ENCODE results near the gene HDGFL3. TPM values are rescaled to one million over a fixed set of nuclear protein-coding genes. Genes with fewer than 3 reads are reported as not detected.
"Not testable (repeated sequence)": the region's sequence is repeated elsewhere in the genome, so short reads cannot be mapped to it uniquely, and the experiment has no call there.

The HDGFL3 gene
- total RNA-seq, 2 experiments from 2014 or later: 26.6 to 29.0 TPM

GRCh38 chr15:83178869-83179325 lies 28.7 kb downstream of the HDGFL3 start:
- Mint-ChIP-seq H3K27me3 (peaks cover 23% of the 10 kb centered on the region), H3K9me3 (no peaks in the 10 kb centered on the region), H3K27ac (no peak overlapping the region), H3K4me1 (peaks cover 3% of the 10 kb centered on the region), H3K4me3 (no peak overlapping the region), H3K36me3 (peaks cover 4% of the 10 kb centered on the region)
- DNase-seq (no peak), ATAC-seq (ENCODE audit: low read depth) (no peak)
- POLR2A ChIA-PET: no interaction called here

- Mint-ChIP-seq H3K27ac (no peak overlapping the region), H3K4me3 (no peak overlapping the region), H3K9me3 (no peaks in the 10 kb centered on the region), H3K36me3 (peaks cover 5% of the 10 kb centered on the region), H3K27me3 (peaks cover 26% of the 10 kb centered on the region), H3K4me1 (peaks cover 3% of the 10 kb centered on the region)
- DNase-seq: no peak
- POLR2A ChIA-PET: no interaction called here
- no peak for ATAC-seq (ENCODE audit: low read depth)
Observed at GRCh38 chr15:83178390-83178789, 29.2 kb downstream of the HDGFL3 start.

GRCh38 chr15:83174891-83175290 lies 32.7 kb downstream of the HDGFL3 start:
- no peaks in the 10 kb centered on the region for H3K9me3 Mint-ChIP-seq
- H3K27me3 Mint-ChIP-seq: peaks cover 23% of the 10 kb centered on the region
- peaks cover 6% of the 10 kb centered on the region for H3K4me1 Mint-ChIP-seq
- H3K27ac Mint-ChIP-seq: no peak overlapping the region
- DNase-seq (no peak), ATAC-seq (ENCODE audit: low read depth) (no peak)
- no peak overlapping the region for H3K4me3 Mint-ChIP-seq
- peaks cover 10% of the 10 kb centered on the region for H3K36me3 Mint-ChIP-seq
- POLR2A ChIA-PET: interaction anchor here (0.6 kb wide), 1 partner anchor 108 kb away, joined by 3 read pairs; no protein-coding TSS in a partner anchor

GRCh38 chr15:83170474-83171165 lies 37.0 kb downstream of the HDGFL3 start:
- no peak overlapping the region for H3K27ac Mint-ChIP-seq
- H3K36me3 Mint-ChIP-seq: peaks cover 31% of the 10 kb centered on the region
- H3K4me1 Mint-ChIP-seq: peaks cover 11% of the 10 kb centered on the region
- no peak overlapping the region for H3K4me3 Mint-ChIP-seq
- H3K9me3 Mint-ChIP-seq: peaks cover 10% of the 10 kb centered on the region
- ATAC-seq (ENCODE audit: low read depth): no peak
- peaks cover 22% of the 10 kb centered on the region for H3K27me3 Mint-ChIP-seq
- no peak for DNase-seq
- POLR2A ChIA-PET: no interaction called here

GRCh38 chr15:83169576-83169975 lies 38.0 kb downstream of the HDGFL3 start:
- Mint-ChIP-seq H3K9me3 (peaks cover 10% of the 10 kb centered on the region), H3K27me3 (peaks cover 20% of the 10 kb centered on the region), H3K4me1 (peaks cover 18% of the 10 kb centered on the region), H3K36me3 (peaks cover 31% of the 10 kb centered on the region)
- H3K27ac Mint-ChIP-seq; H3K4me3 Mint-ChIP-seq; ATAC-seq (ENCODE audit: low read depth); DNase-seq; POLR2A ChIA-PET: not testable (repeated sequence)

- POLR2A ChIA-PET: no interaction called here
- H3K27me3 Mint-ChIP-seq: peaks cover 11% of the 10 kb centered on the region
- DNase-seq (no peak), ATAC-seq (ENCODE audit: low read depth) (no peak)
- H3K27ac Mint-ChIP-seq: peak overlapping the region; percentile 14
- peaks cover 30% of the 10 kb centered on the region for H3K4me1 Mint-ChIP-seq
- H3K36me3 Mint-ChIP-seq: peaks cover 31% of the 10 kb centered on the region
- H3K9me3 Mint-ChIP-seq: peaks cover 10% of the 10 kb centered on the region
- no peak overlapping the region for H3K4me3 Mint-ChIP-seq
Observed at GRCh38 chr15:83166830-83167229, 40.8 kb downstream of the HDGFL3 start.

GRCh38 chr15:83166218-83166617 lies 41.4 kb downstream of the HDGFL3 start:
- no peak overlapping the region for H3K27ac Mint-ChIP-seq
- POLR2A ChIA-PET: interaction anchor here (0.6 kb wide), 1 partner anchor 1901 kb away, joined by 3 read pairs; no protein-coding TSS in a partner anchor
- no peak overlapping the region for H3K4me3 Mint-ChIP-seq
- DNase-seq (no peak), ATAC-seq (ENCODE audit: low read depth) (no peak)
- peaks cover 10% of the 10 kb centered on the region for H3K9me3 Mint-ChIP-seq
- peaks cover 30% of the 10 kb centered on the region for H3K4me1 Mint-ChIP-seq
- peaks cover 31% of the 10 kb centered on the region for H3K36me3 Mint-ChIP-seq
- peaks cover 11% of the 10 kb centered on the region for H3K27me3 Mint-ChIP-seq

GRCh38 chr15:83164771-83165404 lies 42.7 kb downstream of the HDGFL3 start:
- H3K27me3 Mint-ChIP-seq: peaks cover 12% of the 10 kb centered on the region

GRCh38 chr15:83164111-83164770 lies 43.4 kb downstream of the HDGFL3 start:
- Mint-ChIP-seq H3K4me1 (peaks cover 28% of the 10 kb centered on the region), H3K27ac (peak overlapping the region; percentile 84), H3K9me3 (peaks cover 10% of the 10 kb centered on the region), H3K36me3 (peaks cover 32% of the 10 kb centered on the region), H3K27me3 (peaks cover 12% of the 10 kb centered on the region), H3K4me3 (peak overlapping the region; percentile 71)
- DNase-seq: no peak
- POLR2A ChIA-PET: interaction anchor here (0.9 to 1.8 kb wide), 5 partner anchors 42 to 153 kb away, joined by 3 to 7 read pairs (median 5); partner anchors contain the start of genes BTBD1 and C15orf40
- ATAC-seq (ENCODE audit: low read depth): no peak

More at GRCh38 chr15:83164771-83165404, 42.7 kb downstream of the HDGFL3 start:
- peaks cover 28% of the 10 kb centered on the region for H3K4me1 Mint-ChIP-seq
- POLR2A ChIA-PET: interaction anchor here (0.9 to 1.8 kb wide), 5 partner anchors 42 to 154 kb away, joined by 3 to 7 read pairs (median 5); partner anchors contain the start of genes BTBD1 and C15orf40
- peaks cover 10% of the 10 kb centered on the region for H3K9me3 Mint-ChIP-seq
- ATAC-seq (ENCODE audit: low read depth): peak; percentile 83
- no peak for DNase-seq
- peak overlapping the region; percentile 84 for H3K27ac Mint-ChIP-seq
- H3K36me3 Mint-ChIP-seq: peaks cover 29% of the 10 kb centered on the region
- H3K4me3 Mint-ChIP-seq: peak overlapping the region; percentile 71

- Mint-ChIP-seq H3K4me3 (peak overlapping the region; percentile 61), H3K36me3 (peaks cover 25% of the 10 kb centered on the region), H3K27ac (peak overlapping the region; percentile 71), H3K27me3 (peaks cover 9% of the 10 kb centered on the region), H3K9me3 (peaks cover 8% of the 10 kb centered on the region), H3K4me1 (peaks cover 28% of the 10 kb centered on the region)
- DNase-seq (no peak), ATAC-seq (ENCODE audit: low read depth) (no peak)
- POLR2A ChIA-PET: interaction anchor here (1.2 kb wide), 1 partner anchor 97 kb away, joined by 3 read pairs; no protein-coding TSS in a partner anchor
Observed at GRCh38 chr15:83163032-83163431, 44.6 kb downstream of the HDGFL3 start.

- H3K9me3 Mint-ChIP-seq: no peaks in the 10 kb centered on the region
- peaks cover 7% of the 10 kb centered on the region for H3K27me3 Mint-ChIP-seq
- POLR2A ChIA-PET: no interaction called here
- H3K4me3 Mint-ChIP-seq: no peak overlapping the region
- no peak overlapping the region for H3K27ac Mint-ChIP-seq
- H3K36me3 Mint-ChIP-seq: peaks cover 25% of the 10 kb centered on the region
- ATAC-seq (ENCODE audit: low read depth) (no peak), DNase-seq (no peak)
- H3K4me1 Mint-ChIP-seq: peaks cover 25% of the 10 kb centered on the region
Observed at GRCh38 chr15:83160741-83161140, 46.9 kb downstream of the HDGFL3 start.

- ATAC-seq (ENCODE audit: low read depth): no peak
- no peak overlapping the region for H3K4me3 Mint-ChIP-seq
- H3K27ac Mint-ChIP-seq: no peak overlapping the region
- H3K9me3 Mint-ChIP-seq: no peaks in the 10 kb centered on the region
- peaks cover 25% of the 10 kb centered on the region for H3K36me3 Mint-ChIP-seq
- H3K4me1 Mint-ChIP-seq: peaks cover 13% of the 10 kb centered on the region
- POLR2A ChIA-PET: no interaction called here
- peaks cover 7% of the 10 kb centered on the region for H3K27me3 Mint-ChIP-seq
- DNase-seq: no peak
Observed at GRCh38 chr15:83158393-83158792, 49.2 kb downstream of the HDGFL3 start.

GRCh38 chr15:83155942-83156341 lies 51.7 kb downstream of the HDGFL3 start:
- Mint-ChIP-seq H3K27ac (peak overlapping the region; percentile 13), H3K36me3 (peaks cover 19% of the 10 kb centered on the region), H3K27me3 (peaks cover 4% of the 10 kb centered on the region), H3K9me3 (no peaks in the 10 kb centered on the region), H3K4me1 (peaks cover 6% of the 10 kb centered on the region), H3K4me3 (no peak overlapping the region)
- ATAC-seq (ENCODE audit: low read depth) (no peak), DNase-seq (no peak)
- POLR2A ChIA-PET: no interaction called here
